HG02759 (cell line): Measurements from ENCODE around the gene MS4A6E.
A peak's percentile ranks its signal among the peaks of the same experiment; 100 is the strongest.
"Not testable (repeated sequence)": the region's sequence is repeated elsewhere in the genome, so short reads cannot be mapped to it uniquely, and the experiment has no call there.

Source experiments
- ATAC-seq: cut with Tn5 transposase; IDR thresholded peaks from one replicate; pipeline ENCODE4 v1.9.1; 2021; ENCODE audit warnings: mild to moderate bottlenecking, moderate library complexity; ENCODE audit not compliant: unreplicated experiment

The MS4A6E gene

GRCh38 chr11:60326955-60327354 lies at the start of gene MS4A6E:
MS4A6E (plus strand) TSS chr11:60327255; CDS start chr11:60334896, 7,641 bp downstream.
- no peak for ATAC-seq

DNA sequence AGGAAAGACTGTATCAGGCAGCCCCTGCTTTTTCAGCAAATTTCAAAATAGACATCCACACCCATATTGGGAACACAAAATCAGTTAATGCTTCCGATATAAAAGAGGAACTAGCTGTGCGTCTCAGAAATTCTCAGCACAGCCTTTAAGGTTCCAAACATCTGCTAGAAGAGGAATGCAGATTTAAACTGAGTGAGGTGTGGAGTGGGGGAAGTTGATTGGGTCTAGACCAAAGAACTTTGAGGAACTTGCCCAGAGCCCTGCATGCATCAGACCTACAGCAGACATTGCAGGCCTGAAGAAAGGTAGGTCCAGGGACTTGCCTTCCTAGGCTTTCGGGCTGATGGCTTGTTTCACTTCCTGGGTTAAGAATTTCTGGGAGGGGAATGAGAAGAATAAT lies 46.6 kb upstream of the MS4A6E start, which contains the start of gene MS4A4A:
Gene MS4A4A, plus strand, starts transcription at position 255 of the 400 bp plus-strand sequence. Its CDS starts 10 bp downstream, at position 265.
- ATAC-seq, result no peak

DNA sequence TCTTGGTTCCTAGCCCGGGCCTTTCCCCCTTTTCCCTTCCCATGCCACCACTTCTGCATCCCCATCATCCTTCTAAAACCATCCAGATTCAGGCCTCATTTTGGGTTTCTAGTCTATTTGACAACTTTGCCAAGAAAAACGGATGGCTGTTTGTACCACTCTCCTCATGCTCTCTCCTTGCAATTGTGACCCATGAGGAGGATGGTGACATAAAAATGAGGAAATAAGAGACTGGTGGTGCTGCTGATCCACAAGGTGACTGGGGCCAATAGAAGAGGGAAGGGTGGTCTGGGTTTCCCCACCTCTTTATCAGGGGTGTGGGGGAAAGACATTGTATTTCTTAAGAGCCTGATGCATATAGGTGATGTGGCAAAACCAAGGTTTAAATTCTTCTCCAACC lies 45.6 kb upstream of the MS4A6E start:
- no peak for ATAC-seq

DNA sequence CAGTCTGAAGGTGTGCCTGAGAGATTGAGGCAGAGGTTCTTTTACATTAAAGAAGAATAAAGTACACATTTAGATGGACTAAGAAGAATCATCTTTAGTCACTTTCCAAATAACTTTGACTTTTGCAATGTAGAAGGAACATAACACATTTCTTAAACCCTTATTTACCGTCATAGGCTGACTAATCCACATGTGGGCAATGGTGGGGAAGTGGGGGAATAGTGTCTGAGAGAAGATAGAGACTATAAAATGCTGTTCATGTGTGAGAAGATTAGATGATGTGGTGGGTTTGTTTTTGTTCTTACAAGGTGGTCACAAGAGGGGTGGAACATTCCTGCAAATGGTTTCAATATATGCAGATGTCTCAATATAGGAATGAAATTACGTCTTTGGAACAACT lies 44.8 kb upstream of the MS4A6E start:
- no peak for ATAC-seq

- ATAC-seq, result not testable (repeated sequence)
These were observed 41.5 kb upstream of the MS4A6E start for GRCh38 chr11:60285411-60286126.

GRCh38 chr11:60288531-60288930 lies 38.5 kb upstream of the MS4A6E start:
- ATAC-seq, result no peak

GRCh38 chr11:60292145-60292544 lies 34.9 kb upstream of the MS4A6E start:
- no peak for ATAC-seq

DNA sequence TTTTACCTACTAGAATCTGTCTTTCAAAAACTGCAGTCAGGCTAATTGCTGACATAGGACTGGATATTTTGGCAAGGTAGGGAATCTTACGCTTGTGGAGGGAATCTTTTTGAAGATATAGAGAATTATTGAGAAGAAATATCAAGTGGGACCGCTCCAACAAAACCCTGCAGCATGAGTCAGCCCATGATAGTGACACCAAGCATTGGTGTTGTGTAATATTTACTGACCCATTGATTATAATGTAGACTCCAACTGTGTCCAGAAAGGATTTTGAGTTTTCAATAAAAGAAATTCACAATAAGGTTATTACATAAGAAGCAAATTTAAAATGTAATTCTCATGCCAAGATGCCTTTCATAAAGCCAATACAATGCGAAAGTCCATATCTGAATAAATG lies 25.9 kb upstream of the MS4A6E start:
- ATAC-seq, result no peak

DNA sequence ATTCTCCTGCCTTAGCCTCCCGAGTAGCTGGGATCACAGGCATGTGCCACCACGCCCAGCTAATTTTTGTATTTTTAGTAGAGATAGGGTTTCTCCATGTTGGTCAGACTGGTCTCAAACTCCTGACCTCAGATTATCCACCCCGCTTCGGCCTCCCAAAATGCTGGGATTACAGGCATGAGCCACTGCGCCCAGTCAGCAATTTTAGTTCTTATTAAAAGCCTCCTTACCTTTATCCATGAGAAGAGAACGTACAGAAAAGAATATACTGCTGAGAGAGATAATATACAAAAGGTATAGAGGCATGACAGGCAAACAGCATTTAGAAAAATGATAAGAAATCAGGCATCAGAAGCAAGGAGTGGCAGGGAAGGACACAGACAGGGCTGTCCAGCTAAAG lies 25.2 kb upstream of the MS4A6E start:
- ATAC-seq, result not testable (repeated sequence)

DNA sequence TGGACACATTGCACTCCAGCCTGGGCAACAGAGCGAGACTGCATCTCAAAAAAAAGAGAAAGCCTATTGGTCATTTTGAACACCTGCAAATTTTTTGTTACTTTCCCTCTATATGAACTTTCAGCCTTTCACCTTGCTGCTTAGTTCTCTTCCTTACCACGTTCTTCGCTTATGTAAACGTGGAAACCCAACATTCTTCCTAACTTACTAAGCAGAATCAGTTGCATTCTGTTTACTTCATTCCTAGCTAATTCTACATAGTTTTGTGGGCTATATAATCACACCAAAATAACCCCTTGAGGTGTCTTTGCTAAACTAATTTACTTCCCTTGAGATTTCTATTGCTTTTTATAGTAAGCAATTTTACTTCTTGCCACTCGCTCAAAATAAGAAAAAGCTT lies 23.4 kb upstream of the MS4A6E start:
- no peak for ATAC-seq

GRCh38 chr11:60305906-60306619 lies 21.0 kb upstream of the MS4A6E start:
- no peak for ATAC-seq

- no peak for ATAC-seq
These were observed 19.4 kb upstream of the MS4A6E start for GRCh38 chr11:60307507-60308195.

GRCh38 chr11:60310407-60310998 lies 16.6 kb upstream of the MS4A6E start:
- peak; percentile 76 for ATAC-seq

DNA sequence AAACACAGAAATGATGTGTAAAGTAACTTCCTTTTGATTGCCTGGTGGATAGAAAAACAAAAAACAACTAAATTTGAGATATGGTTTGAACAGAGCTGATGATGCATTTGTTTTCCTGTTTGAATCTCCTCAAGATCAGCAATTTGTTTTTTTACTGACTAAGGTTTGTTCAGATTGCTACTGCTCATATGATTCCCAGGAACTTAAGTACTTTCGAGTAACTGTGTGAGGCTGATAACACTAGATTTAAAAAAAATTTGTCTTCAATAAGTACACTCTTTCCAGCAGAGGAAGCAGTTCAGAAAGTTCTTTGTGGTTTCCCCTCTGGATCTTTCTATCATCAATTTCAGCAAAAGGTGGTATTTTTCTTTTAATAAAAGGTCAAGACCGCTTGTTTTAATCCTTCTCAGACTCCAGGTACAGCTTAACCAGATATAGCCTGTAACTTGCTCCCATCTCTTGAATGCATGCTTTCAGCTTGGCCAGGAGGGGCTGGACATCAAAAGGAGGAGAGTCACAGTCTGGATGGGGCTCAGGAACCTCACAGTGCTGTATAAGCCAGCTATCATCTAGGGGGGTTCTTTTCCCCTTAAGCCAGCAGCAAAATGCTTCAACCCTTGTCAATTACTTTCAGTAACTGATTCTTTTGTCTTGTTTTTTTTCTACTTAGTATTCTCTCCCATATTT lies 12.3 kb upstream of the MS4A6E start:
- no peak for ATAC-seq

DNA sequence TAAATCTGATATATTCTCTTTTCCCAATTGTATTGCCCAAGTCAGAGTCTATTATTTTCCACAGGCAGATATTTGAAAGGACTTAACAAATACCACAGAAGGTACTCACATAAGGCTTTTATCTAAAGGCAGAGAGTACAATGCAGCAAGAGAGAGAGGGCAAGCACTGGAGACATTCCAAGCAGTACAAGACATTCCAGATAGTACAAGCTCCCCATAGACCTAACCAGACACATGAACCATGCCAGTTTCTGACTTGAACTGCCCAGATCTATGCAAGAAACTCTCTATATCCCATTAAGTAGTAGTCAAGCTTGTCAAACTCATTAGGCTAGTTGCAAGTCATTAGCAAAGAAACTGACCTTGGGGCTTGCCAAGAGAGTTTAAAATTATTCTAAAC lies 11.2 kb upstream of the MS4A6E start:
- no peak for ATAC-seq

DNA sequence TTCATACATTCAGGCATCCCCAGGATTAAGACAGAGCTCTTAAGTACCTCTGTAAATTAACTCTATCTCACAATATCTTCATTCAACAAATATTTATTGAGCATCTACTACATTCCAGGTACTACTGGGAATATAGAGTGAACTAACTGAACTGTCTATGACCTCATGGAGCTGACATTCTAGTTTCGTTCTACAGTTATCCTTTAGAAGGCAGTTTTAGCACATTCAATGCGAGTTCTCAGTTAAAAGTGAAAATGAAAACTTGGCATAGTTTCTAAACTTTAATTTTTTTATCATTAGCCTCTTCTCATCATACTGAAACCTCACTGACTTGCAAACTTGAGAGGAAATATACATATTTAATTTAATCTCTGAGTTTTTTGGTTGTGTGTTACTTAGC lies 10.7 kb upstream of the MS4A6E start:
- no peak for ATAC-seq

- ATAC-seq, result no peak
These were observed 8.3 kb upstream of the MS4A6E start for GRCh38 chr11:60318726-60319125.

GRCh38 chr11:60321051-60321450 lies 6.0 kb upstream of the MS4A6E start:
- no peak for ATAC-seq

DNA sequence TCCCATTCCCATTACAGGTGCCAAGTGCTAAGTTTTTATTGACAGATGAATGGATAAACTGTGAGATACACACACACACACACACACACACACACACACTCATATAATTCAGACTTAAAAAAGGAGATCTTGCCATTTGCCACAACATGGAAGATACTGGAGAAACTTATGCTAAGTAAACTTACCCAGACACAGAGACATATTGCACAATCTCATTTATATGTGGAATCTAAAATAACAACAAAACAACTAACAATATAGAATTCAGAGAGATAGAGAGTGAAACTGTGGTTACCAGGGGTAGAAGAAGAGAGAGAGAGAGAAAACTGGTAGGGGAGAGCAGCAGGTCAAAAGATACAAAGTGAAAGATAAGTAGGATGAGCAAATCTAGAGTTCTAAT lies 1.4 kb downstream of the MS4A6E start:
- no peak for ATAC-seq

GRCh38 chr11:60332846-60333245 lies 5.8 kb downstream of the MS4A6E start:
- ATAC-seq, result no peak
